Calu3 (cell line): Measurements from ENCODE around the gene MRPS25. TPM values are rescaled to one million over a fixed set of nuclear protein-coding genes. Genes with fewer than 3 reads are reported as not detected.

ENCODE experiments used
- BruUV-seq: library from RNA; stranded (reverse); fragments of 400-500 nt; replicated peaks from 2 replicates; lab custom pipeline; 2021; lab: Mats Ljungman, UMichigan
- CTCF ChIA-PET: fragments of 300-600 bp; sonication (Branson Sonifier 250); formaldehyde crosslinking; loops from one replicate; lab custom pipeline; 2022; ENCODE audit warnings: antibody characterized with exemption; lab: Charles Lee
- DNase-seq: peaks from one replicate; pipeline ENCODE4 v3.0.0; 2022
- H3K27ac Mint-ChIP-seq: one replicate; pipeline ENCODE4 v1.8.0; 2022; ENCODE audit warnings: mixed read lengths; ENCODE audit not compliant: unreplicated experiment
- H3K27me3 Mint-ChIP-seq: one replicate; pipeline ENCODE4 v1.8.0; 2022; ENCODE audit warnings: mixed read lengths; ENCODE audit not compliant: unreplicated experiment
- H3K36me3 Mint-ChIP-seq: one replicate; pipeline ENCODE4 v1.8.0; 2022; ENCODE audit warnings: mild to moderate bottlenecking, moderate library complexity, mixed read lengths; ENCODE audit not compliant: insufficient read depth, unreplicated experiment
- H3K4me1 Mint-ChIP-seq: one replicate; pipeline ENCODE4 v1.8.0; 2022; ENCODE audit warnings: mild to moderate bottlenecking, low read depth, mixed read lengths; ENCODE audit not compliant: unreplicated experiment
- H3K4me3 Mint-ChIP-seq: one replicate; pipeline ENCODE4 v1.8.0; 2022; ENCODE audit warnings: mild to moderate bottlenecking, low read depth, moderate library complexity, mixed read lengths; ENCODE audit not compliant: unreplicated experiment
- H3K9me3 Mint-ChIP-seq: one replicate; pipeline ENCODE4 v1.8.0; 2022; ENCODE audit warnings: low read depth, mixed read lengths; ENCODE audit not compliant: unreplicated experiment
- CTCF ChIP-seq: fragments of 200-600 bp; IDR thresholded peaks from one replicate; pipeline ENCODE4 v1.8.0; 2022; ENCODE audit warnings: antibody characterized with exemption; ENCODE audit not compliant: unreplicated experiment
- intact Hi-C: fragments of 100-400 bp; cut with micrococcal nuclease; formaldehyde crosslinking; loops from one replicate; pipeline ENCODE4 v1.10.0; 2022; ENCODE audit not compliant: unreplicated experiment
- total RNA-seq: library from RNA; stranded (reverse); gene quantifications from 2 replicates; pipeline ENCODE4 v1.2.3, GENCODE V29; 2022

MRPS25 gene
- total RNA-seq, 1 experiment from 2014 or later, result 51.8 TPM

DNA sequence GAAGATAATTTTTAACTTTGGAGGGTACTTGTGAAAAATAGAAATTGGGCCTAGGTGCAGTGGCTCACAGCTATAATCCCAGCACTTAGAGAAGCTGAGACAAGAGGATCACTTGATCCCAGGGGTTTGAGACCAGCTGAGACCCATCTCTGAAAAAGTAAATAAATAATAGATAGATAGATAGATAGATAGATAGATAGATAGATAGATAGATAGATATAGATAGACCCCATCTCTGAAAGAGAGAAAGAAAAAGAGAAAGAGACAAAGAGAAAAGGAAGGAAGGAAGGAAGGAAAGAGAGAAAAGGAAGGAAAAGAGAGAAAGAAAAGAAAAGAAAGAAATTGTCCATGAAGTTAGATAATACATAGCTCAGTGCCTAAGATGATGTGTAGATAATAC is 35.5 kb downstream of the MRPS25 start:
- intact Hi-C loops, result loop anchor here (10.0 kb wide), 1 partner anchor 105 kb away; no protein-coding TSS in a partner anchor

DNA sequence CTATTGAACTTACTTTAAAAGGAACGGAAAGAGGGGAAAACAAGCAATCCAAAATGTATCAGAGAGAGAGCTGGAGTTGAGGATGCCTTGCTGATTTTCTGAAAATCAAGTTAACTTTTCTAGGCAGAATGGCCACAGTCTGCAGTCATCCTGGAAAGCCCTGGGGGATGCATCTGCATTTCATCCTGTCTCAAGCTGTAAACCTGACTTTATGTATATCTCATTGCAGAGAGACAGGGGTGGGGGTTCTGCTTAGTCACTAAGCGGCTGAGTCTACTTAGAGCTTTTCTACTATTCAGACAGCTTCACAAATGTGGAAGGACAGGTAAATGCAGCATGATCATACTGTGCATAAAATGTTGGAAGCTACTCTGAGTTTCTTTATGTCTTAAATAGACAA is 41.4 kb downstream of the MRPS25 start:
- H3K27me3 Mint-ChIP-seq, result no peaks in the 10 kb centered on the region
- CTCF ChIA-PET, result interaction anchor here (1.2 kb wide), 1 partner anchor 27 kb away, joined by 3 read pairs; no protein-coding TSS in a partner anchor
- no TSS peak for BruUV-seq

More for the DNA sequence above, 35.5 kb downstream of the MRPS25 start:
- no TSS peak for BruUV-seq
- Mint-ChIP-seq H3K27ac (no peak overlapping the region), H3K4me3 (no peak overlapping the region), H3K27me3 (no peaks in the 10 kb centered on the region), H3K9me3 (no peaks in the 10 kb centered on the region), H3K36me3 (peaks cover 31% of the 10 kb centered on the region), H3K4me1 (no peaks in the 10 kb centered on the region)
- CTCF ChIA-PET, result interaction anchor here (0.6 to 1.0 kb wide), 3 partner anchors 25 to 108 kb away, joined by 3 to 4 read pairs (median 4); no protein-coding TSS in a partner anchor
- no peak for TF ChIP-seq CTCF
- DNase-seq, result no peak

DNA sequence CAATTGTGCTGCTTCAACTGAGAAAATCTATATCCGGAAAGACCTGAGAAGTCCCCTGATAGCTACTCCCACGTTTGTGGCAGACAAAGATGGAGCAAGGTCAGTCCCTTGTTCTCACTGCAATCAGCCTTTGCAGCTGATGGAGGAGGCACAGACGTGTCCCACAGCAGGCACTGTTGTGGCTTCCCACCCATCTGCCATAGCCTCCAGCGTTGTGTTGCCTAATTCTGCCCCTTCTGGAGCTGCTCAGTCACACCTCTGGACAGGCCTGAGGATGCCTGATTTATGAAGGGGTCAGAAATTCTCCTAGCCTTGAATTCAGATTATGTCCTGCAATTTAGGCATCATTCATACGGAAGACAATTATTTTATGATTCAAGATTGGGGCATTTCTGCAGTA is 41.9 kb downstream of the MRPS25 start:
- peaks cover 27% of the 10 kb centered on the region for H3K36me3 Mint-ChIP-seq
- no peak for TF ChIP-seq CTCF
- intact Hi-C loops, result loop anchor here (10.0 kb wide), 1 partner anchor 98 kb away; no protein-coding TSS in a partner anchor

More for the DNA sequence above, 41.4 kb downstream of the MRPS25 start:
- H3K9me3 Mint-ChIP-seq, result no peaks in the 10 kb centered on the region
- no peak for DNase-seq
- no peak for TF ChIP-seq CTCF
- intact Hi-C loops, result loop anchor here (10.0 kb wide), 1 partner anchor 99 kb away; no protein-coding TSS in a partner anchor
- H3K36me3 Mint-ChIP-seq, result peaks cover 25% of the 10 kb centered on the region
- no peak overlapping the region for H3K4me3 Mint-ChIP-seq
- no peak overlapping the region for H3K27ac Mint-ChIP-seq
- H3K4me1 Mint-ChIP-seq, result no peaks in the 10 kb centered on the region

GRCh38 chr3:15017191-15017590 is 47.9 kb downstream of the MRPS25 start:
- no peaks in the 10 kb centered on the region for H3K9me3 Mint-ChIP-seq
- CTCF ChIA-PET, result no interaction called here
- no TSS peak for BruUV-seq
- H3K36me3 Mint-ChIP-seq, result peaks cover 8% of the 10 kb centered on the region
- H3K27ac Mint-ChIP-seq, result no peak overlapping the region
- intact Hi-C loops, result no loop called here
- no peak overlapping the region for H3K4me3 Mint-ChIP-seq
- no peak for DNase-seq
- H3K4me1 Mint-ChIP-seq, result no peaks in the 10 kb centered on the region
- no peak for TF ChIP-seq CTCF
- H3K27me3 Mint-ChIP-seq, result no peaks in the 10 kb centered on the region

More for the DNA sequence above, 41.9 kb downstream of the MRPS25 start:
- Mint-ChIP-seq H3K4me1 (no peaks in the 10 kb centered on the region), H3K4me3 (no peak overlapping the region), H3K27me3 (no peaks in the 10 kb centered on the region), H3K27ac (no peak overlapping the region), H3K9me3 (no peaks in the 10 kb centered on the region)
- no peak for DNase-seq
- BruUV-seq, result no TSS peak
- CTCF ChIA-PET, result interaction anchor here (1.2 kb wide), 1 partner anchor 27 kb away, joined by 3 read pairs; no protein-coding TSS in a partner anchor
